HUES48 (cell line): ENCODE results near the gene DIAPH1.

Experiments
- H3K27ac ChIP-seq: one replicate; pipeline ENCODE4 v1.7.0; 2013; ENCODE audit warnings: low read depth, low read length, inconsistent platforms
- H3K27me3 ChIP-seq: 2 replicates; pipeline ENCODE4 v1.6.1; 2013; ENCODE audit warnings: mild to moderate bottlenecking, low read length; ENCODE audit not compliant: control insufficient read depth, insufficient read depth
- H3K36me3 ChIP-seq: 2 replicates; pipeline ENCODE4 v1.6.1; 2013; ENCODE audit warnings: low read length; ENCODE audit not compliant: control insufficient read depth, insufficient read depth
- H3K4me1 ChIP-seq: 2 replicates; pipeline ENCODE4 v1.6.1; 2013; ENCODE audit warnings: mild to moderate bottlenecking, low read length; ENCODE audit not compliant: control insufficient read depth, insufficient read depth
- H3K4me3 ChIP-seq: 2 replicates; pipeline ENCODE4 v1.5.1; 2013; ENCODE audit warnings: mild to moderate bottlenecking, low read depth, low read length
- H3K9ac ChIP-seq: 2 replicates; pipeline ENCODE4 v1.6.1; 2013; ENCODE audit warnings: mild to moderate bottlenecking, low read depth, low read length, moderate library complexity
- H3K9me3 ChIP-seq: 2 replicates; pipeline ENCODE4 v1.6.1; 2013; ENCODE audit warnings: low read length; ENCODE audit not compliant: control insufficient read depth, insufficient read depth

Gene DIAPH1

DNA sequence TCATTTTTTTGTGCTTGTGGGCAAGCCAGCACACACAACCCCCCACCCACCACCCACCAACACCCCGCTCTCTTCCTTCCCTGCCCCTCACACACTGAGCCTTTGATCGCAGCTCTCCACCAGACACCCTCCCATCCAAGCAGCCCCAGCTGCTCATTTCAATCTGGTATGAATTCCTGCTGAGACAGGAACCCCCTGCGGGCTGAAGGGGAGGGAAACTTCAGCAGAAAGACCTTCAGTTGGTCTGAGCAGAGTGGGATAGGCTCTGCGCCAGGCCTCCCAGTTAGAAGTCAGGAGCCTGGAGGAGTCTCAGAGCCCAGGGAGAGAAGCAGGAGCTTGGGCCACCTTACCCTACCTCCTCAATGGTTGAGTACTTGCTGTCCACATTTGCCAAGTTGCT, 122.8 kb downstream of the DIAPH1 start:
- H3K9me3 ChIP-seq: no peaks in the 10 kb centered on the region
- H3K27me3 ChIP-seq: peaks cover 50% of the 10 kb centered on the region
- no peaks in the 10 kb centered on the region for H3K36me3 ChIP-seq
- peak overlapping the region; percentile 12 for H3K4me3 ChIP-seq
- H3K27ac ChIP-seq: peak overlapping the region; percentile 60
- peaks cover 32% of the 10 kb centered on the region for H3K4me1 ChIP-seq
- no peak overlapping the region for H3K9ac ChIP-seq

DNA sequence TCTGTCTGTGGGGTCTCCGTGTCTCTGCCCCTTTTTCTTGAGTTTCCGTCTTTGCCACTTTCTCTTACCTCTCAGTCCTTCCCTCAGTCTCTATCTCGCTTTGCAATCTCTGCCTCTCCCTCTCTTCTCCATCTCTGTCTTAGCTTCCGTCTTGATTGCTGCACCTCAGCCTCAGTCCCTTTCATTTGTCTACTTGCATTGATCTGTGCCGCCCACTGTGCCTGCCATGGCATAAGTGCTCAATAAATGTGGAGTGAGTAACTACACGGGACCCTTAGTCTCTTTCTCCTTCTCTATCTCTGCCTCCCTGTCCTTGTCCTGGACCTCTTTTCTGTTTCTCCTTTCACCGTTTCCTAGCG, 123.4 kb downstream of the DIAPH1 start:
- peak overlapping the region; percentile 81 for H3K27ac ChIP-seq

DNA sequence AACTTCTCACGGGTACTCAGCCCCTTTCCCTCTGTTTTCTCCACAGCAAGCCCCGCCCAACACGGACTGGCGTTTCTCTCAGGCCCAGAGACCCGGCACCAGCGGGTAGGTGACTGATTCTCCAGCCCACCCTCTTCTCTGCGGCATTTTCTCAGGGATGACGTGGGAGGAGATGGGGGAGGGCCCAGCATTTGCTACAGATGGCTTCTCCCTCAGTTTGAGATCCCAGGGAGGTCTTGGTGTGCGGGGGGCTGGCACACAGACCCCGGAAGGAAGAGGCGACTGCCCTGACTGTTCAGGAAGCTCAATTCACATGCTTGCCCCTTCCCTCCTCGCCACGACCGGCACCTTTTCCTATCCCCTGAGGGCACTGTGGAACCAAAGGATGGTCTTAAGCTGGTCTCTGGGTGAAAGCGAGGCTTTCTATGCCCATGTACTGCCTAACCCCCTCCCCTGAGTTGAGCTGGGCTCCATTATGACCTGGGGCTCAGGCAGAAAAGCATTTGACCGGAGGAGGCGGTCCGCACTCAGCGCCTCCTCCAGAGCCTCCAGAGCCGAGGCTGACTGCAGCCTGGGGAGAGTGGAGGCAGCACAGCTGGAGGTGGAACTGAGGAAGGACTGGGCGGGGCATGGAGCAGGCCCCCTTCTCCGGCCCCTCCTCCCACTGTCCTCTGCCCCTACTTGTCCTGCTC, 123.9 kb downstream of the DIAPH1 start:
- Histone ChIP-seq H3K4me3 (peak overlapping the region; percentile 48), H3K4me1 (peaks cover 33% of the 10 kb centered on the region), H3K36me3 (no peaks in the 10 kb centered on the region), H3K27me3 (peaks cover 62% of the 10 kb centered on the region), H3K9me3 (no peaks in the 10 kb centered on the region), H3K9ac (no peak overlapping the region), H3K27ac (peak overlapping the region; percentile 81)

More for the DNA sequence above, 123.4 kb downstream of the DIAPH1 start:
- Histone ChIP-seq H3K9ac (no peak overlapping the region), H3K4me3 (peak overlapping the region; percentile 48), H3K27me3 (peaks cover 57% of the 10 kb centered on the region), H3K9me3 (no peaks in the 10 kb centered on the region), H3K36me3 (no peaks in the 10 kb centered on the region), H3K4me1 (peaks cover 33% of the 10 kb centered on the region)

DNA sequence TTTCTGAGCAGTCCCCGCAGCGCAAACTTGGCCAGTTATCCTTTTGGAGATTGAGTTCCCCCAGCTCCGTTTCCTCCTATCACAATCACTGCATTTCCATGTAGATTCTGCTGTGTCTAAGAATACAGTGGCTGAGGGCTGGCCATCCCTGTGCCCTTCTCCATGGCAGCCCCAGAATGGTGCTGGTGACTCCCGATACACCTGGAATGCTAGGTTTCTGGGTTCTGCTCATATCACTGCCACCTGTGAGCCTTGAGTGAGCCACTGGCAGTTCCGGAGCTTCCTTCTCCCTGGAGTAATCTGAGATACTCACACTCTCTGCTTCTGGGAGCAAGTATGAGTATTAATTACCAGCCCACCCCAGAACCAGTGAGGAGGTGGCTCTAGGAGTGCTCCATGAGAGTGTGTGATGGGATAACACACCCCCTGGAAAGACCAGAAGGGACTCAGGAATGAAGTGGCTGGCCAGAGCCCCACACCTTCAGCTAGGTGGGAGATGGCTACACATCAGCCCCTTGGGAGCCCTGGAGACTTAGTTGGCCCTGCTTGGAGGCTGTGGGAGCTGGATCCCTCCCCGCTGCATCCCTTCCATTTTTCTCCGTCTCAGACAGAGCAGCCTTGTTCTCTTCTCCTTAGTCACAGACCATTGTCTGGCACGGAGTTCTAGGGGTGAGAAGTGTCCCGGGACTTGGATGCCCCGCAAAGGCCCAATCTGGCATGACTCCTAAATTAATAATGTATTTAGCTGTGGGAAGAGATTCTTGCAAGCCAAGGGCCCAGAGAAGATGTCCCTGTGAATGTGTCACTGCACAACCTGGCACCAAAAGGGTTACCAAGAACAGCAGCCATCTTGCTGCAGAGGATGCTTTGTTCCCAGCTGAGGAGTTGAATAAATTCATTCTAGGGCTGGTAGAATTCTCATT, 125.0 kb downstream of the DIAPH1 start:
- Histone ChIP-seq H3K4me1 (peaks cover 33% of the 10 kb centered on the region), H3K36me3 (no peaks in the 10 kb centered on the region), H3K9me3 (no peaks in the 10 kb centered on the region), H3K9ac (no peak overlapping the region), H3K4me3 (no peak overlapping the region), H3K27ac (peak overlapping the region; percentile 81), H3K27me3 (peaks cover 72% of the 10 kb centered on the region)

DNA sequence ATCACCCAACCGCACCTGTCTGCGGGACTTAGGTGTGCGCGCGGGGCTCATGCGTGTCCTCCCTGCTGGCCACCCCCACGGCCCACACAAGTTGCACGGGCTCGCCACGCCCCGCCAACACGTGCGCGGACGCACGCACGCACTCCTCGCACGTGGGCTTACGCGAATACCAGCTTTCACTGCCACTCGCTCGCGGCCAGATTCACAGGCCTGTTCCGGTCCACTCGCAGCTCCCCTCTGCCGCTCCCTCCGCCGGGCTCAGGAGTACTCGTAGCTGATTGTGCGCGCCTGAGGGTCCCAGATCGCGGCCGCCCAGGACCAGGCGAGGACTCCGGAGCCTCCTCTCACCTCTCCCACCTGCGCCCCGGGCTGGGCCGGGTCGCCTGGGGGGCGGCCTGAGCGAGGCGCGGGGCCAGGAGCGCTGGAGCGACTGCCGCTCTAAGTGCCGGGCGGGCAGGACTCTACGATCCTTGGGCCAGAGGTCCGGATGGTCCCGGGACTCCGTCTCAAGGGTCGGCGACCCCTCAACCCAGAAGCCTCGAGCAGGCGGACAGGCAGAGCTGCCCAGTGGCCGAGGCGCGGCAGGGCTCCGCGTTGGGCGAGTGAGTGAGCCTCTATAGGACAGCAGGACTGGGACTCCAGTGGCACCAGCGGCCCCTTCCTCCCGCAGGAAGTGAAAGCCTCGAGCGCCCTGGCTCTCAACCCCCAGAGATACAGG, 126.5 kb downstream of the DIAPH1 start:
- Histone ChIP-seq H3K36me3 (no peaks in the 10 kb centered on the region), H3K27ac (no peak overlapping the region), H3K27me3 (peaks cover 86% of the 10 kb centered on the region), H3K4me1 (peaks cover 33% of the 10 kb centered on the region), H3K9me3 (no peaks in the 10 kb centered on the region), H3K9ac (no peak overlapping the region), H3K4me3 (peak overlapping the region; percentile 59)

DNA sequence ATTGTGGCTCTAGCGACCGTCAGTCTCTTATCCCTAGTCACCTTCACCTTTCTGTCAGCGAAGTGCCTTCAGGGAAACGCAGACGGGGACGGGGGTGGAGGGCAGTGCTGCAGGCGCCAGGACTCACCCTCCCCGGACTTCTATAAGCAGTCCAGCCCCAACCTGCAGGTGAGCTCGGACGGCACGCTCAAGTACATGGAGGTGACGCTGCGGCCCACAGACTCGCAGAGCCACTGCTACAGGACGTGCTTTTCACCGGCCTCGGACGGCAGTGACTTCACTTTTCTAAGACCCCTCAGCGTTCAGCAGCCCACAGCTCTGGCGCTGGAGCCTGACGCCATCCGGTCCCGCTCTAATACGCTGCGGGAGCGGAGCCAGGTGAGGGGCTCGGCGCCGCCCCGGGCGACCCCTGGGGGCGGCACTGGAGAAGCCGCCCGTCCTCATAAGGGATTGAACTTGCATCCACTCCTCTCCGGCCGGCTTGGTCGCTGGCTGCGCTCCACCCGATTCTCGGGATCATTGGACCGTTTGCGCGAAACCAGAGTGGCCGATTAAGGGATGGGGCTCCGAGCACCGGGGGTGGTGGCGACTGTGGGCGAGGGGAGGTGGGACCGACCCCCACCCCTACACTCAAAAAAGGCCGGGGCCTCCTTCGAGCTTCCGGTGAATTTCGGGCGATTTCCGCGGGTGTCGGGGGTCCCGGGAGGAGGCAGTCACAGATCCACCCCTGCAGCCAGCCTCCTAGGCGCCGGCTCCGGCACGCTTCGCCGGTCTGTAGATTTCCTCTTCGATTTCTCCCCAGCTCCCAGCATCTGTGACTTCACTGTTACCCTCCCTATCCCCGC, 127.3 kb downstream of the DIAPH1 start:
- peak overlapping the region; percentile 59 for H3K4me3 ChIP-seq
- H3K27me3 ChIP-seq: peaks cover 94% of the 10 kb centered on the region
- H3K27ac ChIP-seq: no peak overlapping the region
- H3K4me1 ChIP-seq: peaks cover 32% of the 10 kb centered on the region
- H3K9me3 ChIP-seq: no peaks in the 10 kb centered on the region
- H3K9ac ChIP-seq: no peak overlapping the region
- H3K36me3 ChIP-seq: no peaks in the 10 kb centered on the region

DNA sequence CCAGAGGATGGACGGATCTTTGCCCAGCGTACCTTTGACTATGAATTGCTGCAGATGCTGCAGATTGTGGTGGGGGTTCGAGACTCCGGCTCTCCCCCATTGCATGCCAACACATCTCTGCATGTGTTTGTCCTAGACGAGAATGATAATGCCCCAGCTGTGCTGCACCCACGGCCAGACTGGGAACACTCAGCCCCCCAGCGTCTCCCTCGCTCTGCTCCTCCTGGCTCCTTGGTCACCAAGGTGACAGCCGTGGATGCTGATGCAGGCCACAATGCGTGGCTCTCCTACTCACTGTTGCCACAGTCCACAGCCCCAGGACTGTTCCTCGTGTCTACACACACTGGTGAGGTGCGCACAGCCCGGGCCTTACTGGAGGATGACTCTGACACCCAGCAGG, 128.0 kb downstream of the DIAPH1 start:
- Histone ChIP-seq H3K9ac (no peak overlapping the region), H3K36me3 (no peaks in the 10 kb centered on the region), H3K4me3 (no peak overlapping the region), H3K9me3 (no peaks in the 10 kb centered on the region), H3K4me1 (peaks cover 24% of the 10 kb centered on the region), H3K27ac (no peak overlapping the region), H3K27me3 (peaks cover 98% of the 10 kb centered on the region)

DNA sequence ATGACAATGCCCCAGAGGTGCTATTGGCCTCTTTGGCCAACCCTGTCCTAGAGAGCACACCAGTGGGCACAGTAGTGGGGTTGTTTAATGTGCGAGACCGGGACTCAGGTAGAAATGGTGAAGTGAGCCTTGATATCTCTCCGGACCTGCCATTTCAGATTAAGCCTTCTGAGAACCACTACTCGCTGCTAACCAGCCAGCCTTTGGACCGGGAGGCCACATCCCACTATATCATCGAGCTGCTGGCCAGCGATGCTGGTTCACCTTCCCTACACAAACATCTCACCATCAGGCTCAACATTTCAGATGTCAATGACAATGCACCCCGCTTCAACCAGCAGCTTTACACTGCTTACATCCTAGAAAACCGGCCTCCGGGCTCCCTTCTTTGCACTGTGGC, 128.5 kb downstream of the DIAPH1 start:
- no peaks in the 10 kb centered on the region for H3K36me3 ChIP-seq
- H3K4me1 ChIP-seq: peaks cover 23% of the 10 kb centered on the region
- no peak overlapping the region for H3K4me3 ChIP-seq
- H3K27ac ChIP-seq: no peak overlapping the region
- no peaks in the 10 kb centered on the region for H3K9me3 ChIP-seq
- no peak overlapping the region for H3K9ac ChIP-seq
- H3K27me3 ChIP-seq: peaks cover 99% of the 10 kb centered on the region

DNA sequence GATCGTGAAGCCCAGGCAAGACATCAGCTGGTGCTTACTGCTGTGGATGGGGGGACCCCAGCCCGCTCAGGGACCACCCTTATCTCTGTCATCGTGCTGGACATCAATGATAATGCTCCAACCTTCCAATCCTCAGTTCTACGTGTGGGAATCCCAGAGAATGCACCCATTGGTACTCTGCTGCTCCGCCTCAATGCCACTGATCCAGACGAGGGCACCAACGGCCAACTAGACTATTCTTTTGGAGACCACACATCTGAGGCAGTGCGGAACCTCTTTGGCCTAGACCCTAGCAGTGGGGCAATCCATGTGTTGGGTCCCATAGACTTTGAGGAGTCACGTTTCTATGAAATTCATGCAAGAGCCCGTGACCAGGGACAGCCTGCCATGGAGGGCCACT, 129.0 kb downstream of the DIAPH1 start:
- no peaks in the 10 kb centered on the region for H3K9me3 ChIP-seq
- H3K4me1 ChIP-seq: peaks cover 20% of the 10 kb centered on the region
- H3K9ac ChIP-seq: no peak overlapping the region
- H3K4me3 ChIP-seq: no peak overlapping the region
- no peaks in the 10 kb centered on the region for H3K36me3 ChIP-seq
- H3K27me3 ChIP-seq: peaks cover 99% of the 10 kb centered on the region
- H3K27ac ChIP-seq: no peak overlapping the region
